AG08396 (cell line): ENCODE data around the gene SV2A.
"Not testable (repeated sequence)": the region's sequence is repeated elsewhere in the genome, so short reads cannot be mapped to it uniquely, and the experiment has no call there.

Experiments
- DNase-seq: peaks from one replicate; pipeline ENCODE4 v3.0.0; 2012; ENCODE audit warnings: low spot score, mixed read lengths

The SV2A gene

DNA sequence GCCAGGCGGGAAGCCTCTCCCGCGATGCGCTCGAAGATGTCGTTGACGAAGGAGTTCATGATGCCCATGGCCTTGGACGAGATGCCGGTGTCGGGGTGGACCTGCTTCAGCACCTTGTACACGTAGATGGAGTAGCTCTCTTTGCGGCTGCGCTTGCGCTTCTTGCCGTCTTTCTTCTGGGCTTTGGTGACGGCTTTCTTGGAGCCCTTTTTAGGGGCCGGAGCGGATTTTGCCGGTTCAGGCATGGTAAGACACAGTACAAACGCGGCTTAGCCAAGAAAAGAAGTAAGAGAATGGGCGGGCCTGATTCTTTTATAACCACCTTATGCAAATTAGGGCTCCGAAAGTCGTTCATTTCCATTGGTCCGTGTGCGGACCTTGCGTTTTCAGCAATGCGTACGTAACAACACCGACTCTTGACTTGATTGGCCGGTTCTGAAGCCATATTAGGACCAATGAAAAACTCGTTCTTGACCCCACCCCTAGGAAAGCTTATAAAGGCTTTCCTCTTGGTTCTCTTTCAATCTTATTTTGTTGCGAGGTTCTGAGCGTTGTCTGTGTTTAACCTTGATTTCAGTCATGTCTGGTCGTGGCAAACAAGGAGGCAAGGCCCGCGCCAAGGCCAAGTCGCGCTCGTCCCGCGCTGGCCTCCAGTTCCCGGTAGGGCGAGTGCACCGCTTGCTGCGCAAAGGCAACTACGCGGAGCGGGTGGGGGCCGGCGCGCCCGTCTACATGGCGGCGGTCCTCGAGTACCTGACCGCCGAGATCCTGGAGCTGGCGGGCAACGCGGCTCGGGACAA is 31.0 kb downstream of the SV2A start:
- peak; percentile 93 for DNase-seq

DNA sequence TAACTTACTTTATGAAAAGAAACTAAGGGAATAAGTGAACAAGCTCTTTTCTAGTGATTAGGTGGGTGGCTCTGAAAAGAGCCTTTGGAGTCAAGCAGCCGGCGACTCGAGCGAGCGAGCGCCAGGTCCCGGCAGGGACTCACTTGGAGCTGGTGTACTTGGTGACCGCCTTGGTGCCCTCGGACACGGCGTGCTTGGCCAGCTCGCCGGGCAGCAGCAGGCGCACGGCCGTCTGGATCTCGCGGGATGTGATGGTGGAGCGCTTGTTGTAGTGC is 31.6 kb downstream of the SV2A start:
- not testable (repeated sequence) for DNase-seq

DNA sequence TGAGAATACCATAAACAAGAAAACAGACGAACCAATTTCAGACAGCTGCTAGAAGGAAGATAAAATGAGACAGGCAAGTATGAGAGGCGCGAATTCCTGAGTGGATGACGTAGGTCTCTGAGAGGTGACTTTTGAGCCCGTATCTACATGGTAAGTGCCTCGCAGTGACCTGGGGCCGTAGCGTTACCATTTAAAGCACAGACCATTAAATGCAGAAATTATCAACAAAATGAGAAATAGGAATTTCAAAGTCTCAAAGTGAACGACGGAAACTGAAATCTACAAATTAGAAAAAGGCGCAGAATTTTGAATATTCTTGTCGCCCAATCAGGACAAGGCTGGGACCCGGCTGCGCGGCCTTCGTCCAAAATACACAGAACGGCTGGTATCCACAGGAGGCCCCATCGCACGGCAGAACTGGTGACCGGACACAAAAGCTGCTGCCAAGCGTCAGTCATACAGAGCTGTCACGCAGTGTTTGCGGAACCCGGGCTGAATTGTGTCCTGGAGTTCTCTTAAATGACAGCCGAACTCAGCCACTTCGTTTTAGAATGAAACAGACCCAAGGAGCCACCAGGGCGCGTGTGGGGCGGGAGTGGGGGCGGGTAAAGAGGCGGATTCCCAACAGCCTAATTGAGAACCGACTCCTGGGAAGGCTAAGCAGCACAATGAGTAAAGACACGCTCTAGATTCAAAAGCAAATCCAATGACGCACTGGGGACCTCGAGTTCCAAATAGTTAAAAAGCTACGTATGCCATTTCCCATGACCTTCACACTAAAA is 32.1 kb downstream of the SV2A start:
- peak; percentile 81 for DNase-seq

- no peak for DNase-seq
Measured at GRCh38 chr1:149884433-149885338, 33.0 kb downstream of the SV2A start.

- DNase-seq: no peak
Measured at GRCh38 chr1:149883598-149884247, 33.9 kb downstream of the SV2A start.

DNA sequence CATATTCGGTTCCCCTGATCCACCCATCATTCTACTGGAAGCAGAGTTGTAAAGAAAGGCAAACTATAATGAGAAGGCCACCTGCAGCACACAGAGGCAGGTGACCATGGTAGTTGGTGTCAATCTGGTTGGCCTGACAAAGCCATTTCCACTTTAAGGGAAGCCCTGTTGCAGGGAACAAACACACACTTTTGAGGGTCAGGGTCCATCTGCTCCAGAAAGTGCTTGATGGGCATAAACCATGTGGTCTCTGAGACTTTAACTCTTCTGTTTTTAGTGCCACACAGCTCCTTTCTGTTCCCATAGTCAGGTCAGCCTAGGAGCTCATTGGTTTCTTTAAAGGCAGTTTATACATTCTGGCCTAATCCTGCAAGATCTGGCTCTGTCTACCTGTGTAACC is 35.8 kb downstream of the SV2A start:
- DNase-seq: no peak

GRCh38 chr1:149879556-149879955 is 38.1 kb downstream of the SV2A start:
- no peak for DNase-seq

GRCh38 chr1:149877211-149877946 is 40.3 kb downstream of the SV2A start:
- no peak for DNase-seq

GRCh38 chr1:149873060-149873459 is 44.6 kb downstream of the SV2A start:
- not testable (repeated sequence) for DNase-seq

DNA sequence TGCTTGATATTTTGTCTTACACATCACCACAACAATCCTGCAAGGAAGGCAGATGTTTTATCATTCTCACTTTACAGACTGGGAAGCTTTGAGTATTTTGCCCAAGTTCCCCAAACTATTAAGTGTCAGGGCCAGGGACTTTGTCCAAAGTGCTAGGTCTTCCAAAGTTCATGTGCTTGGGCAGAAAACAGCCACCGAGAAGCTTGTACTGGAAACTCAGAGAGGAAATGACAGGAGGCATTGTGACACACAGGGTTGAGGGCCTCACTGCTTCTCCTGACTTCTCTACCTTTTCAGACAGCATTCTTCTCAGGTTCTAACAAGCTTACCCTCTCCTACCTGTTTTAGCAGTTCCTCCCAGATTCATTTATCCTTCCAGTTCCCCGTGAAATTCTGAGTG is 50.8 kb downstream of the SV2A start:
- not testable (repeated sequence) for DNase-seq

GRCh38 chr1:149861497-149862054 is 56.1 kb downstream of the SV2A start:
- DNase-seq: not testable (repeated sequence)

DNA sequence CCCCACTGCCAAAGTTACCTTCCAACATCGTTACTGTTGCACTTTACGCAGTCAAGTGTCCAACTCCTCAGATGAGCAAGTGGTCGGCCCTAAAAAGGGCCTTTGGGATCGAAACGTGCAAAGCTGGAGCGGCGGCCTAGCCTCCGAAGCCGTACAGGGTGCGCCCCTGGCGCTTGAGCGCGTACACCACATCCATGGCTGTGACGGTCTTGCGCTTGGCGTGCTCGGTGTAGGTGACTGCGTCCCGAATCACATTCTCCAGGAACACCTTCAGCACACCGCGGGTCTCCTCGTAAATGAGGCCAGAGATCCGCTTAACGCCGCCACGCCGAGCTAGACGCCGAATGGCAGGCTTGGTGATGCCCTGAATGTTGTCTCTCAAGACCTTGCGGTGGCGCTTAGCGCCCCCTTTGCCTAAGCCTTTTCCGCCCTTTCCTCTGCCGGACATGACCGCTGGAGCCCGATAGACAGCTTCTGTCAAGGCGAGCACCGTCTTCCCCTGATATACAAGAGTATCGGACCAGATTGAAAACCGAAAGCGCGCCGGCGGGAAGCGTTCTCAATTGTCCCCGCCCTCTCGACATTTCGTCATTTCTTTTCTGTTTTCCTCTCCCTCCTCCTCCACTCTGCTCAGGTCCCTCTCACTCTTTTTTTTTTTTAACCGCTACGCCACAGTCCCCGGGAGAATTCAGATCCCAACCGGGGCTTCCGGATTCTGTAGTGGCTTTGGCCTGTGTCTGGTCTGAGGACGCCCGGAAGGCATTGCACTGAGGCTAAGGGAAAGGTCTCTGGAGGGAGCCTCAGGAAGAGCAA is 56.8 kb downstream of the SV2A start:
- DNase-seq: not testable (repeated sequence)

DNA sequence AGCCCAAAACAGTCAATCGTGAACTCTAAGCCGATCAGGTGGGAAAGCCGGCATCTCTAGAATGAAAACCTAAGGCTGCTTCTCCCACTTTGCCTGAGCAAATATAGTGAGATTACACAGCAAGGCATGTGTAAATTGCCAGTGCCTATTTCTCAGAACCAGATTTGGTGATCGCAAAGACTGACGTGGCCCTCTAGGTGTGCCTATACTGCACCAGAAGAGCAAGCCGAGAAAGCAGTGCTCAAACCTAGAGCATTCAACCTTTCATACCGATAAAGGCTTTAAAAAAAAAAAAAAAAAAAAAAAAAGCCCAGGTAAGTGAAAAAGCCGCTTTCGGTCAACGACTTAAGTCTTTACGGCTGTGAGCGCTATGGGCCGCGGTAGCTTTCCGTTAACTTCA is 57.4 kb downstream of the SV2A start:
- DNase-seq: not testable (repeated sequence)
